Sigmoid colon (tissue), 7 donors: ENCODE measurements around the gene COMT. TPM values are rescaled to one million over a fixed set of nuclear protein-coding genes. Genes with fewer than 3 reads are reported as not detected.

Source experiments
- DNase-seq: peaks from one replicate; pipeline ENCODE4 v3.0.0-alpha.2; 2019
- H3K27ac ChIP-seq, 4 donors: fragments of 200-600 bp; sonication (generic); one replicate each; pipeline ENCODE4 v1.5.1; 2016 to 2019; ENCODE audit warnings: mild to moderate bottlenecking in 1 of 4
- H3K27me3 ChIP-seq, 3 donors: fragments of 200-600 bp; sonication (generic); one replicate each; pipeline ENCODE4 v1.5.1; 2019; ENCODE audit warnings: mild to moderate bottlenecking in 1 of 3
- H3K36me3 ChIP-seq, 4 donors: fragments of 200-600 bp; sonication (generic); one replicate each; pipeline ENCODE4 v1.5.1; 2016 to 2019
- H3K4me1 ChIP-seq, 4 donors: fragments of 200-600 bp; sonication (generic); one replicate each; pipeline ENCODE4 v1.5.1; 2017 to 2019
- H3K4me3 ChIP-seq, 4 donors: fragments of 200-600 bp; sonication (generic); one replicate each; pipeline ENCODE4 v1.5.1; 2017 to 2019; ENCODE audit warnings: mild to moderate bottlenecking in 2 of 4, moderate library complexity in 1 of 4
- H3K9me3 ChIP-seq, 4 donors: fragments of 200-600 bp in 3 of 4; sonication (generic) in 3 of 4; one replicate each; pipeline versions ENCODE4 v1.5.1 to v1.6.1; 2013 to 2019
- EP300 ChIP-seq, 4 donors: sonication (generic); formaldehyde crosslinking; IDR thresholded peaks; one replicate each; pipeline ENCODE4 v1.6.1; 2017; ENCODE audit warnings: antibody characterized with exemption in 4 of 4
- POLR2A ChIP-seq, 2 donors: fragments of 450-650 bp; IDR thresholded peaks; one replicate each; pipeline ENCODE4 v1.6.1; 2016; ENCODE audit warnings: antibody characterized with exemption in 2 of 2, mild to moderate bottlenecking in 2 of 2, moderate library complexity in 2 of 2
- POLR2AphosphoS5 ChIP-seq, 4 donors: sonication (generic); formaldehyde crosslinking; IDR thresholded peaks; one replicate each; pipeline ENCODE4 v1.6.1; 2017; ENCODE audit warnings: antibody characterized with exemption in 4 of 4
- WGBS, 2 donors: extraction: QIAGEN DNeasy Blood & Tissue Kit; methylation state at CpG; one replicate each; pipeline ENCODE4 v1.1.7; 2013; 5-methylcytosine and 5-hydroxymethylcytosine counted together
- intact Hi-C: fragments of 100-400 bp; cut with DNase I; formaldehyde crosslinking; loops from one replicate; pipeline ENCODE4 v1.15.1; 2023
- polyA plus RNA-seq, 3 donors: library from polyadenylated mRNA; stranded (reverse); fragments of 200-250 nt; gene quantifications; one replicate each; pipeline ENCODE4 v1.2.3, GENCODE V29; 2013
- total RNA-seq, 4 donors: library from RNA; depleted of rRNA; stranded (reverse); fragments of >200 nt; gene quantifications; one replicate each; pipeline ENCODE4 v1.1.0, GENCODE V29; 2016
- TF ChIP-seq, protein P1 (sequence below), 4 experiments: fragments of 450-650 bp in 3 of 4; fragments of 200-600 bp in 1 of 4; IDR thresholded peaks; one replicate each; pipeline ENCODE4 v1.5.1; 2016 to 2019; ENCODE audit warnings: antibody characterized with exemption in 4 of 4, mild to moderate bottlenecking in 3 of 4, moderate library complexity in 2 of 4
- donor health status: healthy with polysubstance abuse.
- donor health status: Bipolar disorder and iron deficiency.
- donor health status: healthy.

Gene COMT
- total and polyA plus RNA-seq, 7 donors: 62.5 to 162 (median 106) TPM

DNA sequence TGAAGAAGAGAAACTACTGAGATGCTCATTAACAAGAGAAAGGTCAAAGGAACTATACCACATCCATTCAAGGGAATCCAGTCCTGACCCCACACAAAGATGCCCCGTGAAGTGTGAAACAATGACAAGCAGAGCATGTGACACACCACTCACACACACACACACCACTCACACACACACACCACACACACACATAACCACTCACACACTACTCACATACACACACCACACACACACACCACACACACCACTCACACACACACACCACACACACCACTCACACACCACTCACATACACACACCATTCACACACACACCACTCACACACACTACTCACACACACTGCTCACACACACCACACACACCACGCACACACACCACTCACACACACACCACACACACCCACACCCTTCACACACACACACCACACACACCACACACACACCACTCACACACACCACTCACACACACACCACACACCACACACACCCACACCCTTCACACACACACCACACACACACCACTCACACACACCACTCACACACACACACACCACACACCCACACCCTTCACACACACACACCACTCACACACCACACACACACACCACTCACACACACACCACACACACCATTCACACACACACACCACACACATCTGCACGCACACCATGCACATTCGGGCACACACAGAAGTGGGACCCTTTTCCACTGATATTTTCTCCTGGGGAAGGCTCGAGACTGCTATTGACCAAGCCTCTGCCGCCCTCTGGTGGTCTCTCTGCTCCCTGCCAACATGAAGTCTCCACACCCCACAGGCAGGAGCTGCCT is 32.0 kb upstream of the COMT start:
- Histone ChIP-seq H3K27ac (no peak overlapping the region), H3K9me3 (no peaks in the 10 kb centered on the region), H3K27me3 (no peaks in the 10 kb centered on the region), H3K36me3 (peaks cover 6 to 70% (median 14%) of the 10 kb centered on the region in 4 donors), H3K4me1 (no peaks in the 10 kb centered on the region), H3K4me3 (no peak overlapping the region)
- intact Hi-C loops: loop anchor here (1.0 kb wide), 1 partner anchor 179 kb away; no protein-coding TSS in a partner anchor
- peak; percentile 90 for DNase-seq
- TF ChIP-seq EP300 (IDR thresholded peaks at IDR 0.05) (no peak), POLR2A (IDR thresholded peaks at IDR 0.05) (no peak), POLR2AphosphoS5 (IDR thresholded peaks at IDR 0.05) (no peak)
- TF ChIP-seq, protein P1, sequence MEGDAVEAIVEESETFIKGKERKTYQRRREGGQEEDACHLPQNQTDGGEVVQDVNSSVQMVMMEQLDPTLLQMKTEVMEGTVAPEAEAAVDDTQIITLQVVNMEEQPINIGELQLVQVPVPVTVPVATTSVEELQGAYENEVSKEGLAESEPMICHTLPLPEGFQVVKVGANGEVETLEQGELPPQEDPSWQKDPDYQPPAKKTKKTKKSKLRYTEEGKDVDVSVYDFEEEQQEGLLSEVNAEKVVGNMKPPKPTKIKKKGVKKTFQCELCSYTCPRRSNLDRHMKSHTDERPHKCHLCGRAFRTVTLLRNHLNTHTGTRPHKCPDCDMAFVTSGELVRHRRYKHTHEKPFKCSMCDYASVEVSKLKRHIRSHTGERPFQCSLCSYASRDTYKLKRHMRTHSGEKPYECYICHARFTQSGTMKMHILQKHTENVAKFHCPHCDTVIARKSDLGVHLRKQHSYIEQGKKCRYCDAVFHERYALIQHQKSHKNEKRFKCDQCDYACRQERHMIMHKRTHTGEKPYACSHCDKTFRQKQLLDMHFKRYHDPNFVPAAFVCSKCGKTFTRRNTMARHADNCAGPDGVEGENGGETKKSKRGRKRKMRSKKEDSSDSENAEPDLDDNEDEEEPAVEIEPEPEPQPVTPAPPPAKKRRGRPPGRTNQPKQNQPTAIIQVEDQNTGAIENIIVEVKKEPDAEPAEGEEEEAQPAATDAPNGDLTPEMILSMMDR (IDR thresholded peaks at IDR 0.05): peak; percentile 82 to 93 (median 88)
- 35% methylated on average over 6 of the region's 6 CpGs for WGBS, 2 donors

DNA sequence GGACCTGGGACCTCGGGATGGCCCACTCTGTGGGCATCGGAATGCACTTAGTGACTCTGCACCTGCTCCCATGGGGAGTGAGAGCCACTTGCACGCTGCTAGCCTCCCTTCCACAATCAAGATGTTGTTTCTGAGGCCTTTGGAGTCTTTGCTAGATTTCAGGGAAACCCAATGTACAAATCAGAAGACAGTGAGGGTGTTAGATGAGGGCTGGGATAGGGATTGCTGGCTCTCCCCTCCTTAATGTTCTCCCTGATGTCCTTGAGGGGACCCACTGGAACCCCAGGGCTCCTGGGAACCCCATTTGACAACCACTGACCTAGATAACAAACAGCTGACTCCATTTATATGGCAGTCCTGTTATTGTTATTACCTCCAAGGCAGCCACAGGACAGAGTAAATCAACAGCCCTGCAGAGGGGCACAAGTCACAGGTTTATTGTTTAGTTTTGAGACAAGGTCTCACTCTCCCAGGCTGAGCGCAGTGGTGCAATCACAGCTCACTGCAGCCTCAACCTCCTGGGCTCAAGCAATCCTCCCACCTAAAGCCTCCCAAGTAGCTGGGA is 31.3 kb upstream of the COMT start:
- no peaks in the 10 kb centered on the region for H3K27me3 ChIP-seq
- no peak overlapping the region for H3K27ac ChIP-seq
- H3K9me3 ChIP-seq: no peaks in the 10 kb centered on the region
- DNase-seq: no peak
- intact Hi-C loops: loop anchor here (1.0 kb wide), 1 partner anchor 180 kb away; no protein-coding TSS in a partner anchor
- TF ChIP-seq POLR2A (IDR thresholded peaks at IDR 0.05): no peak
- TF ChIP-seq, protein P1 (IDR thresholded peaks at IDR 0.05): peak in 2 of 4 experiments; percentile 8 to 20
- WGBS, 2 donors: 31 to 38% methylated on average over 4 of the region's 4 CpGs
- H3K4me1 ChIP-seq: no peaks in the 10 kb centered on the region
- H3K36me3 ChIP-seq: peaks cover 13 to 76% (median 20%) of the 10 kb centered on the region in 4 donors
- no peak overlapping the region for H3K4me3 ChIP-seq

DNA sequence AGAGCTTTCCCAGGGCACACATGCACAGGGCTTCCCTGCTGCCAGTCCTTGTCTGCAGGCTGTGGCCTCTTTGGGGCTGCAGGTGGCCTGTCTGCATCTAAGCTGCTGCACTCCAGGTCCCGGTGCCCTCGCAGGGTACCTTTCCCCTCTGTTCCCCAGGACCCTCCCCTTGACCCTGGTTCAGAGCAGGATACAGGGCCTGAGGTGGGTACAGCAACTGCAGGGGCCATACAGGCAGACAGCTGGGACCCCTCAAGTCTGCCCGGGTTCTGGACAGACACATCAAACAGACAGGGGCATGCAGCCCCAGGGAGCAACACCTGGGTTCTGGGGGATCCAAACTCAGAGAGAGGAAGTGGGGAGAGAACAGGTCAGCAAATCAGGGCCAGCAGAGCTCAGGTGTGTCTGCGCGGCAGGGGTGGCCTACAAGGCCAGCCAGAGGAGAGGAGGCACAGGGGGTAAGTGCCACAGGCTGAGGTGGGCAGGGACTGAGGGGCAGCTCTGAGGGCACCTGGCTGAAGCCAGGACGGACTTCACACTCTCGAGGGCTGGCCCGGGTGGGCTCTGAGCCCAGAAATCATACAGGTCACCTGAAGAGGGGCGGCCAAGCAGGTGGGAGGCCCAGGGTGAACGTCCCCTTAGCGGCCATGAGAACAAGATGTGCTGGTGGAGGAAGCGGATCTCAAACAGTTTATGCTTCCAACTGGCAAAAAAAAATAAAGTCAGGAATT is 29.9 kb upstream of the COMT start:
- Histone ChIP-seq H3K4me3 (no peak overlapping the region), H3K27ac (no peak overlapping the region), H3K4me1 (no peaks in the 10 kb centered on the region), H3K36me3 (peaks cover 16 to 82% (median 28%) of the 10 kb centered on the region in 4 donors), H3K9me3 (no peaks in the 10 kb centered on the region), H3K27me3 (no peaks in the 10 kb centered on the region)
- 88 to 92% methylated on average over 12 of the region's 12 CpGs for WGBS, 2 donors
- peak; percentile 62 for DNase-seq
- TF ChIP-seq POLR2AphosphoS5 (IDR thresholded peaks at IDR 0.05) (no peak), EP300 (IDR thresholded peaks at IDR 0.05) (no peak), POLR2A (IDR thresholded peaks at IDR 0.05) (no peak)
- TF ChIP-seq, protein P1 (IDR thresholded peaks at IDR 0.05): no peak
- intact Hi-C loops: no loop called here

DNA sequence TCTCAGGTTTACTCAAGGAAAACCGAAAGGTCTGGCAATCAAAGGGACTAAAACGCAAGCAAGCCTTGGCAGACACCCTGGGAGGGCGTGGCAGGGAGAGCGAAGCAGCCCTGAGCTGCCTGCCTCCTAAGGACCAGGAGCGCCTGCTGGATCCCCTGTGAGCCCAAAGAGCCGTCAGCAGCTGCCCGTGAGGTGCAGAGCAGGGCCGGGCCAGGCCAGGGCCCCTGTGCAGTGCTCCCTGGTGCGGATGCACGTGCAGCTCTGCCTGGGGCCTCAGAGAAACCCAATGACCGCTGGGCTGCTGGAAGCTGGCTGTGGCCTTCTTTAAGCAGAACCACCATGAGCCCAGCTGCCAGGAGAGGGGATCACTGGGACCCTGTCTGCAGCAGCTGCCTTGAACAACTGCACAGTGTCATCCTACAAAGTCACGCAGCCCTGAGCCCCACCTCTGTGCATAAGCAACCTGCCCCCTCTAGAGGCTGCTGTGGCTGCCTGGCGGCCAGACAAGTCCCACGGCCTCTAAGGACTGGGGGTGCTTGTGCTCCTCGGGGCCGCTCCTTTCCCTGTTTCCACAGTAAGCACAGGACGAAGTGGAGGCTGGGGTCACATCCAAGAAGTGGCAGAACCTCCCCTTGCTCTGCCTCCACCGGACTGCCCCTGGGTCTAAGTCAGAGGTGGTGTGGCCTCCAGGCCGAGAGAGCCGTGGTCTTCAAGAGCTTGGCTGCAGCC is 29.1 kb upstream of the COMT start:
- WGBS, 2 donors: 76 to 85% methylated on average over 20 of the region's 20 CpGs
- H3K27ac ChIP-seq: no peak overlapping the region
- peaks cover 20 to 87% (median 33%) of the 10 kb centered on the region in 4 donors for H3K36me3 ChIP-seq
- H3K27me3 ChIP-seq: no peaks in the 10 kb centered on the region
- intact Hi-C loops: no loop called here
- DNase-seq: no peak
- H3K4me3 ChIP-seq: no peak overlapping the region
- H3K9me3 ChIP-seq: no peaks in the 10 kb centered on the region
- no peaks in the 10 kb centered on the region for H3K4me1 ChIP-seq
- TF ChIP-seq, protein P1 (IDR thresholded peaks at IDR 0.05): no peak
- no peak for TF ChIP-seq POLR2A (IDR thresholded peaks at IDR 0.05)
